Parathyroid adenoma (tissue), 2 donors: ENCODE data around the gene FECH.

Experiments used
- H2AFZ ChIP-seq: fragments of 300-600 bp; sonication (generic); one replicate; pipeline ENCODE4 v1.7.0; 2017; ENCODE audit warnings: antibody characterized with exemption, mild to moderate bottlenecking
- H3K27ac ChIP-seq: fragments of 300-600 bp; sonication (generic); one replicate; pipeline ENCODE4 v1.7.0; 2017
- H3K27me3 ChIP-seq: fragments of 300-600 bp; sonication (generic); one replicate; pipeline ENCODE4 v1.7.0; 2017; ENCODE audit warnings: low read length; ENCODE audit not compliant: control insufficient read depth, insufficient read depth
- H3K36me3 ChIP-seq: fragments of 300-600 bp; sonication (generic); one replicate; pipeline ENCODE4 v1.7.0; 2017; ENCODE audit warnings: low read length; ENCODE audit not compliant: control insufficient read depth, insufficient read depth
- H3K4me1 ChIP-seq: fragments of 300-600 bp; sonication (generic); one replicate; pipeline ENCODE4 v1.7.0; 2017; ENCODE audit warnings: control low read depth
- H3K4me2 ChIP-seq: fragments of 300-600 bp; sonication (generic); one replicate; pipeline ENCODE4 v1.7.0; 2017; ENCODE audit warnings: low read length
- H3K4me3 ChIP-seq: fragments of 300-600 bp; sonication (generic); one replicate; pipeline ENCODE4 v1.7.0; 2017; ENCODE audit warnings: low read depth, low read length
- H3K79me2 ChIP-seq: fragments of 300-600 bp; sonication (generic); one replicate; pipeline ENCODE4 v1.7.0; 2017; ENCODE audit warnings: control low read depth
- H3K9ac ChIP-seq: fragments of 300-600 bp; sonication (generic); one replicate; pipeline ENCODE4 v1.7.0; 2017; ENCODE audit warnings: mild to moderate bottlenecking
- H3K9me3 ChIP-seq: fragments of 300-600 bp; sonication (generic); one replicate; pipeline ENCODE4 v1.7.0; 2017; ENCODE audit warnings: low read length; ENCODE audit not compliant: control insufficient read depth
- TF ChIP-seq, protein P1 (sequence below): fragments of 300-600 bp; sonication (generic); IDR thresholded peaks from one replicate; pipeline ENCODE4 v1.7.0; 2017; ENCODE audit warnings: antibody characterized with exemption, mild to moderate bottlenecking
- donor health status: primary hyperparathyroidism.

FECH gene

DNA sequence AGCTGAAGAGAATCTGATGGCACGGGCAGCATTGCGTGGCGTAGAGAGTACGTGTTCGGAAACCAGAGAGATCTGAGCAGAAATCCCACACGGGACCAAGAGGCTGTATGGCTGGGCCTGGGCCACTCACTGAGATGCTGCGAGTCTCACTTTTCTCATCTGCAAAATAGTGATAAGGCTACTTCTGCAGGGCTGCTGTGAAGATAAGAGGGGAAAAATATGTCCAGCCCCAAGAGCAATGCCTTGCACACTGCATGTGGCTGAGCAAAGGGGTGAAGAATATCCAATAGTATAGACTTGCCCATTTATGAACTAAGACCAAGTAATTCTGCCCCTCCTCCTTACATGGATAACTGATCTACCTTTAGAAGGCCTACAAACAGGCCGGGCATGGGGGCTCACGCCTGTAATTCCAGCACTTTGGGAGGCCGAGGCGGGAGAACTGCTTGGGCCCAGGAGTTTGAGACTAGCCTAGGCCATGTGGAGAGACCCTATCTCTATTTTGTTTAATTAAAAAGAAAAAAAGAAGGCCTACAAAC, 3.1 kb downstream of the FECH start:
- Histone ChIP-seq H3K36me3 (no peaks in the 10 kb centered on the region), H3K27ac (no peak overlapping the region), H3K4me2 (no peak overlapping the region), H3K9ac (no peak overlapping the region), H3K4me1 (peaks cover 8% of the 10 kb centered on the region), H2AFZ (no peak overlapping the region), H3K79me2 (peaks cover 17% of the 10 kb centered on the region), H3K4me3 (no peak overlapping the region), H3K9me3 (no peaks in the 10 kb centered on the region), H3K27me3 (no peaks in the 10 kb centered on the region)
- TF ChIP-seq, protein P1, sequence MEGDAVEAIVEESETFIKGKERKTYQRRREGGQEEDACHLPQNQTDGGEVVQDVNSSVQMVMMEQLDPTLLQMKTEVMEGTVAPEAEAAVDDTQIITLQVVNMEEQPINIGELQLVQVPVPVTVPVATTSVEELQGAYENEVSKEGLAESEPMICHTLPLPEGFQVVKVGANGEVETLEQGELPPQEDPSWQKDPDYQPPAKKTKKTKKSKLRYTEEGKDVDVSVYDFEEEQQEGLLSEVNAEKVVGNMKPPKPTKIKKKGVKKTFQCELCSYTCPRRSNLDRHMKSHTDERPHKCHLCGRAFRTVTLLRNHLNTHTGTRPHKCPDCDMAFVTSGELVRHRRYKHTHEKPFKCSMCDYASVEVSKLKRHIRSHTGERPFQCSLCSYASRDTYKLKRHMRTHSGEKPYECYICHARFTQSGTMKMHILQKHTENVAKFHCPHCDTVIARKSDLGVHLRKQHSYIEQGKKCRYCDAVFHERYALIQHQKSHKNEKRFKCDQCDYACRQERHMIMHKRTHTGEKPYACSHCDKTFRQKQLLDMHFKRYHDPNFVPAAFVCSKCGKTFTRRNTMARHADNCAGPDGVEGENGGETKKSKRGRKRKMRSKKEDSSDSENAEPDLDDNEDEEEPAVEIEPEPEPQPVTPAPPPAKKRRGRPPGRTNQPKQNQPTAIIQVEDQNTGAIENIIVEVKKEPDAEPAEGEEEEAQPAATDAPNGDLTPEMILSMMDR = no peak

DNA sequence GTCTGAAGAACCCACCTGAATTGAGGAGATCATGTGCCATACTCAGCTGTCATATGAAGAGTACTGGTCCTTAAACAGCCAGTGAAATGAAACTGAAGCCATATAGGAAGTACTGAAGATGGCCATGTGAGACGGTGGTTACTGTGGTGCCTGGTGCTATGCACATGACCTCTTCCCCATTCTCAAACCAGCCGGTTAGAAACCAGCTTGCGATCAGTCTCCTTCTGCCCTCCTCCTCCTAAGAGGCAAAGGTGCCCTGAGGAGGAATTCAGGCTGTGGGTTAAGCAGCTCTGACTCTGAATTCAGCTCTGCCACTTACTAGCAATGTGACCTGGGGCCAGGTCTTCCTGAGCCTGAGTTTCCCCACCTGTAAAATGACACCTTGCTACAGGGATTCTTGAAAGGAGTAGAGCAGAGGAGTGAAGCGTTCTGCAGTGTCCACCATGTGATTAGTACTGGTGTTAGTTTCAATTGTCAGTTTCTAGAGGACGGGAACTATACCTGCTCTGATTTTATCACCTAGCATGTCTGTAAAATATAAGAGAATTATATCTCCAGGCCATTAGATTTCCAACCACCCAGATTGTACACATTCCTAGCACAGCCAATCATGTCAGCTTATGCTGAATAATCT, 5.1 kb downstream of the FECH start:
- Histone ChIP-seq H3K4me2 (no peak overlapping the region), H3K9me3 (no peaks in the 10 kb centered on the region), H2AFZ (no peak overlapping the region), H3K4me1 (peaks cover 8% of the 10 kb centered on the region), H3K27ac (no peak overlapping the region), H3K4me3 (no peak overlapping the region), H3K9ac (no peak overlapping the region), H3K79me2 (peaks cover 19% of the 10 kb centered on the region), H3K27me3 (no peaks in the 10 kb centered on the region), H3K36me3 (no peaks in the 10 kb centered on the region)
- TF ChIP-seq, protein P1 = no peak

GRCh38 chr18:57579934-57580333, 6.6 kb downstream of the FECH start:
- no peak overlapping the region for H2AFZ ChIP-seq
- H3K4me3 ChIP-seq = no peak overlapping the region
- no peaks in the 10 kb centered on the region for H3K36me3 ChIP-seq
- H3K4me2 ChIP-seq = no peak overlapping the region
- no peak overlapping the region for H3K27ac ChIP-seq
- peaks cover 3% of the 10 kb centered on the region for H3K4me1 ChIP-seq
- H3K27me3 ChIP-seq = no peaks in the 10 kb centered on the region
- TF ChIP-seq, protein P1 = no peak
- no peak overlapping the region for H3K9ac ChIP-seq
- H3K9me3 ChIP-seq = no peaks in the 10 kb centered on the region
- peaks cover 13% of the 10 kb centered on the region for H3K79me2 ChIP-seq

GRCh38 chr18:57576316-57576715, 10.2 kb downstream of the FECH start:
- H3K79me2 ChIP-seq = peaks cover 14% of the 10 kb centered on the region
- H3K27ac ChIP-seq = no peak overlapping the region
- H3K9me3 ChIP-seq = no peaks in the 10 kb centered on the region
- H3K36me3 ChIP-seq = no peaks in the 10 kb centered on the region
- no peak overlapping the region for H3K4me3 ChIP-seq
- no peaks in the 10 kb centered on the region for H3K27me3 ChIP-seq
- no peaks in the 10 kb centered on the region for H3K4me1 ChIP-seq
- H2AFZ ChIP-seq = no peak overlapping the region
- no peak overlapping the region for H3K4me2 ChIP-seq
- H3K9ac ChIP-seq = no peak overlapping the region
- TF ChIP-seq, protein P1 = no peak

GRCh38 chr18:57575542-57575941, 11.0 kb downstream of the FECH start:
- TF ChIP-seq, protein P1 = no peak
- no peak overlapping the region for H3K9ac ChIP-seq
- no peak overlapping the region for H3K4me3 ChIP-seq
- peaks cover 10% of the 10 kb centered on the region for H3K79me2 ChIP-seq
- no peak overlapping the region for H3K27ac ChIP-seq
- H2AFZ ChIP-seq = no peak overlapping the region
- H3K9me3 ChIP-seq = no peaks in the 10 kb centered on the region
- H3K4me1 ChIP-seq = no peaks in the 10 kb centered on the region
- no peaks in the 10 kb centered on the region for H3K27me3 ChIP-seq
- H3K4me2 ChIP-seq = no peak overlapping the region
- no peaks in the 10 kb centered on the region for H3K36me3 ChIP-seq
